Upper lobe of left lung (tissue), 6 donors: Measurements from ENCODE around the gene FNIP1. TPM values are rescaled to one million over a fixed set of nuclear protein-coding genes. Genes with fewer than 3 reads are reported as not detected.
"Not testable (repeated sequence)": the region's sequence is repeated elsewhere in the genome, so short reads cannot be mapped to it uniquely, and the experiment has no call there.

ENCODE experiments used
- ATAC-seq, 2 donors: fragments of 200-7000 bp; cut with Tn5 transposase; one replicate each; pipeline ENCODE4 v1.9.1; 2022; ENCODE audit warnings: mild to moderate bottlenecking in 2 of 2, moderate library complexity in 2 of 2; ENCODE audit not compliant: low FRiP score in 2 of 2
- DNase-seq, 2 donors: peaks; one replicate each; pipeline ENCODE4 v3.0.0-alpha.2; 2019 to 2020
- H3K27ac ChIP-seq, 4 donors: fragments of 200-600 bp; sonication (generic); one replicate each; pipeline ENCODE4 v1.5.1; 2016 to 2019
- H3K27me3 ChIP-seq, 4 donors: fragments of 200-600 bp; sonication (generic); one replicate each; pipeline ENCODE4 v1.5.1; 2017 to 2019
- H3K36me3 ChIP-seq, 4 donors: fragments of 200-600 bp; sonication (generic); one replicate each; pipeline ENCODE4 v1.5.1; 2016 to 2019
- H3K4me1 ChIP-seq, 4 donors: fragments of 200-600 bp; sonication (generic); one replicate each; pipeline ENCODE4 v1.5.1; 2018 to 2019
- H3K4me3 ChIP-seq, 4 donors: fragments of 200-600 bp; sonication (generic); one replicate each; pipeline ENCODE4 v1.5.1; 2017 to 2019; ENCODE audit warnings: mild to moderate bottlenecking in 2 of 4, moderate library complexity in 1 of 4
- H3K9me3 ChIP-seq, 4 donors: fragments of 200-600 bp; sonication (generic); one replicate each; pipeline ENCODE4 v1.5.1; 2018 to 2019
- EP300 ChIP-seq, 4 donors: sonication (generic); formaldehyde crosslinking; IDR thresholded peaks; one replicate each; pipeline ENCODE4 v1.5.1; 2017; ENCODE audit warnings: antibody characterized with exemption in 4 of 4, control low read depth in 2 of 4
- POLR2A ChIP-seq, 4 donors: fragments of 450-650 bp; IDR thresholded peaks; one replicate each; pipeline ENCODE4 v1.5.1; 2016 to 2017; ENCODE audit warnings: antibody characterized with exemption in 4 of 4, mild to moderate bottlenecking in 2 of 4
- POLR2AphosphoS5 ChIP-seq, 2 donors: sonication (generic); formaldehyde crosslinking; IDR thresholded peaks; one replicate each; pipeline ENCODE4 v1.5.1; 2017; ENCODE audit warnings: antibody characterized with exemption in 2 of 2
- WGBS, 2 donors: methylation state at CpG; one replicate each; pipeline ENCODE4 v1.1.5; 2017 to 2018; 5-methylcytosine and 5-hydroxymethylcytosine counted together
- total RNA-seq, 6 donors: library from RNA; depleted of rRNA in 4 of 6; stranded (reverse); fragments of >200 nt in 4 of 6; gene quantifications; one replicate each; pipeline versions ENCODE4 v1.1.0 to v1.2.1, GENCODE V29; 2016 to 2021
- TF ChIP-seq, protein P1 (sequence below), 6 experiments: fragments of 450-650 bp in 4 of 6; fragments of 200-600 bp in 2 of 6; sonication (generic) in 2 of 6; IDR thresholded peaks; one replicate each; pipeline ENCODE4 v1.5.1; 2016 to 2019; ENCODE audit warnings: antibody characterized with exemption in 6 of 6
- donor health status: DM: no; HTN: no; CAD: no; lungs with moderate emphysema.
- donor health status: DM: no; HTN: yes; CAD: no; lungs with severe emphysema.

FNIP1 gene
- total RNA-seq, 6 donors from 2014 or later: 34.4 to 58.7 (median 42.3) TPM

GRCh38 chr5:131682175-131682574 lies 114.6 kb downstream of the FNIP1 start:
- Histone ChIP-seq H3K9me3 (no peaks in the 10 kb centered on the region), H3K36me3 (peaks cover 4 to 28% (median 8%) of the 10 kb centered on the region in 4 donors), H3K27me3 (no peaks in the 10 kb centered on the region), H3K27ac (no peak overlapping the region), H3K4me1 (peaks cover 0 to 3% (median 0%) of the 10 kb centered on the region in 4 donors), H3K4me3 (no peak overlapping the region)
- ATAC-seq: no peak
- TF ChIP-seq EP300 (IDR thresholded peaks at IDR 0.05) (no peak), POLR2A (IDR thresholded peaks at IDR 0.05) (no peak), POLR2AphosphoS5 (IDR thresholded peaks at IDR 0.05) (no peak)
- TF ChIP-seq, protein P1, sequence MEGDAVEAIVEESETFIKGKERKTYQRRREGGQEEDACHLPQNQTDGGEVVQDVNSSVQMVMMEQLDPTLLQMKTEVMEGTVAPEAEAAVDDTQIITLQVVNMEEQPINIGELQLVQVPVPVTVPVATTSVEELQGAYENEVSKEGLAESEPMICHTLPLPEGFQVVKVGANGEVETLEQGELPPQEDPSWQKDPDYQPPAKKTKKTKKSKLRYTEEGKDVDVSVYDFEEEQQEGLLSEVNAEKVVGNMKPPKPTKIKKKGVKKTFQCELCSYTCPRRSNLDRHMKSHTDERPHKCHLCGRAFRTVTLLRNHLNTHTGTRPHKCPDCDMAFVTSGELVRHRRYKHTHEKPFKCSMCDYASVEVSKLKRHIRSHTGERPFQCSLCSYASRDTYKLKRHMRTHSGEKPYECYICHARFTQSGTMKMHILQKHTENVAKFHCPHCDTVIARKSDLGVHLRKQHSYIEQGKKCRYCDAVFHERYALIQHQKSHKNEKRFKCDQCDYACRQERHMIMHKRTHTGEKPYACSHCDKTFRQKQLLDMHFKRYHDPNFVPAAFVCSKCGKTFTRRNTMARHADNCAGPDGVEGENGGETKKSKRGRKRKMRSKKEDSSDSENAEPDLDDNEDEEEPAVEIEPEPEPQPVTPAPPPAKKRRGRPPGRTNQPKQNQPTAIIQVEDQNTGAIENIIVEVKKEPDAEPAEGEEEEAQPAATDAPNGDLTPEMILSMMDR (IDR thresholded peaks at IDR 0.05): no peak
- 97 to 100% methylated on average over 5 of the region's 5 CpGs for WGBS, 2 donors
- DNase-seq: no peak

DNA sequence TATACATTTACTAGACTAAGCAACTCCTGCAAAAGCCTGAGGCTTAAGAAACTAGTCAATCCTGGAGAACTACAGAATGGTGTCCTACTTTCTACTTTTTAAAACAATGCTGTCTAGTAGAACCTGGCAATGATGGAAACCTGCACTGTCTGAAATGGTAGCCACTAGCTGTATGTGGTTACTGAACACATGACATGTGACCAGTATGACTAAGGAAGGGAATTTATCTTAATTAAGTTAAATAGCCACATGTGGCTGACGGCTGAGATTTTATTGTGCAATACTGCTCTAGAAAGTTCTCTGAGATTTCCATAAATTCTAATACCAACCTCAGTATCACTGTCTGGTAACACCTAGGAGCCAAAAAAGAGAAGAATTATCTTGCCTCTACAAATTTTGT lies 116.9 kb downstream of the FNIP1 start:
- 44 to 53% methylated on average over 1 of the region's 1 CpG for WGBS, 2 donors
- Histone ChIP-seq H3K4me3 (no peak overlapping the region), H3K36me3 (peaks cover 9 to 43% (median 19%) of the 10 kb centered on the region in 4 donors), H3K9me3 (no peaks in the 10 kb centered on the region), H3K4me1 (no peaks in the 10 kb centered on the region), H3K27me3 (no peaks in the 10 kb centered on the region), H3K27ac (no peak overlapping the region)
- DNase-seq (no peak), ATAC-seq (peak in 1 of 2 donors; percentile 68)
- TF ChIP-seq POLR2A (IDR thresholded peaks at IDR 0.05) (no peak), EP300 (IDR thresholded peaks at IDR 0.05) (peak in 1 of 4 donors; percentile 8)

DNA sequence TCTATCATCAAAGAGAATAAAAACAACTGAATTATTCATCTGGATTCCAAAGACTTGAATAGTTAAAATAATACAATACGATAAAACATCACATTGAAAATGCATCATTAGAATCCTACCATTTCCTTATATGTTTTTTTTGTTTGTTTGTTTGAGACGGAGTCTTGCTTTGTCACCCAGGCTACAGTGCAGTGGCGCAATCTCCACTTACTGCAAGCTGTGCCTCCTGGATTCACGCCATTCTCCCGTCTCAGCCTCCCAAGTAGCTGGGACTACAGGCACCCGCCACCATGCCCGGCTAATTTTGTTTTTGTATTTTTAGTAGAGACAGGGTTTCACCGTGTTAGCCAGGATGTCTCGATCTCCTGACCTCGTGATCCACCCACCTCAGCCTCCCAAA lies 118.5 kb downstream of the FNIP1 start:
- peaks cover under 1 to 11% (median 4%) of the 10 kb centered on the region in 4 donors for H3K4me1 ChIP-seq
- H3K27ac ChIP-seq, ATAC-seq, H3K4me3 ChIP-seq, H3K27me3 ChIP-seq, H3K9me3 ChIP-seq: not testable (repeated sequence)
- 89 to 95% methylated on average over 10 of the region's 10 CpGs for WGBS, 2 donors
- peak in 1 of 2 donors; percentile 53 for DNase-seq
- H3K36me3 ChIP-seq: peaks cover 9 to 55% (median 19%) of the 10 kb centered on the region in 4 donors

DNA sequence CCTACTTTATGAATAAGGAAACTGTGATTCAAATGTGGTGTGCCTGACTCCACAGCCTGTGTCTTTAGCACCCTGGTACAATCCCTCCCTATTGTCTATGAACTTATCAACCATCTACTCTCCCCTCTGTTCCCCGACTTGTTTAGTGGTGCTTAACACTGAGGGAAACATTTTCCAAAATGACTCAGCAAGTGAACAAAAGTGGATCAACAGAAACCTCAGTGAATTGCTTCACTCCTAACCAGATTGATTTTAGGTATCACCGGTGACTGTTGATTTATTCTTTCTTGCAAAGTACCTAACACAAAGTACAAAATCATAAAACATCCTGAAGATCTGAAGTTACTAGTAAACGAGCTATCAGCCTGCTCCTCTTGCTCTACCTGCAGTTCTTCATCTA lies 119.7 kb downstream of the FNIP1 start:
- Histone ChIP-seq H3K4me1 (peaks cover 10 to 23% (median 15%) of the 10 kb centered on the region in 4 donors), H3K27me3 (no peaks in the 10 kb centered on the region), H3K27ac (no peak overlapping the region), H3K9me3 (no peaks in the 10 kb centered on the region), H3K36me3 (peaks cover 9 to 55% (median 19%) of the 10 kb centered on the region in 4 donors), H3K4me3 (no peak overlapping the region)
- WGBS, 2 donors: 76 to 86% methylated on average over 3 of the region's 3 CpGs
- ATAC-seq: no peak
- no peak for TF ChIP-seq POLR2AphosphoS5 (IDR thresholded peaks at IDR 0.05)
- TF ChIP-seq EP300 (IDR thresholded peaks at IDR 0.05): no peak
- no peak for TF ChIP-seq POLR2A (IDR thresholded peaks at IDR 0.05)
- TF ChIP-seq, protein P1 (IDR thresholded peaks at IDR 0.05): no peak
- DNase-seq: no peak

GRCh38 chr5:131672776-131673175 lies 124.0 kb downstream of the FNIP1 start:
- no peak for TF ChIP-seq POLR2A (IDR thresholded peaks at IDR 0.05)
- TF ChIP-seq, protein P1 (IDR thresholded peaks at IDR 0.05): no peak
- Histone ChIP-seq H3K36me3 (peaks cover 9 to 60% (median 31%) of the 10 kb centered on the region in 4 donors), H3K27ac (peak overlapping the region; percentile 27 to 83 (median 74)), H3K27me3 (no peaks in the 10 kb centered on the region), H3K4me1 (peaks cover 10 to 37% (median 25%) of the 10 kb centered on the region in 4 donors), H3K9me3 (no peaks in the 10 kb centered on the region), H3K4me3 (no peak overlapping the region)
- WGBS, 2 donors: 61 to 72% methylated on average over 6 of the region's 6 CpGs
- ATAC-seq (no peak), DNase-seq (no peak)

- peak overlapping the region; percentile 49 to 83 (median 74) for H3K27ac ChIP-seq
- TF ChIP-seq EP300 (IDR thresholded peaks at IDR 0.05) (peak in 1 of 4 donors; percentile 55), POLR2AphosphoS5 (IDR thresholded peaks at IDR 0.05) (peak; percentile 55 to 62), POLR2A (IDR thresholded peaks at IDR 0.05) (no peak)
- no peak for DNase-seq
- 40 to 47% methylated on average over 2 of the region's 2 CpGs for WGBS, 2 donors
- H3K9me3 ChIP-seq: no peaks in the 10 kb centered on the region
- peak; percentile 69 to 85 for ATAC-seq
- no peak overlapping the region for H3K4me3 ChIP-seq
- H3K4me1 ChIP-seq: peaks cover 10 to 37% (median 25%) of the 10 kb centered on the region in 4 donors
- H3K27me3 ChIP-seq: no peaks in the 10 kb centered on the region
- H3K36me3 ChIP-seq: peaks cover 4 to 58% (median 25%) of the 10 kb centered on the region in 4 donors
Measured at GRCh38 chr5:131671994-131672655, 124.7 kb downstream of the FNIP1 start.
